ENCODE results near the gene ZNF77.
"Not testable (repeated sequence)": the region's sequence is repeated elsewhere in the genome, so short reads cannot be mapped to it uniquely, and the experiment has no call there.

ZNF77 gene

DNA sequence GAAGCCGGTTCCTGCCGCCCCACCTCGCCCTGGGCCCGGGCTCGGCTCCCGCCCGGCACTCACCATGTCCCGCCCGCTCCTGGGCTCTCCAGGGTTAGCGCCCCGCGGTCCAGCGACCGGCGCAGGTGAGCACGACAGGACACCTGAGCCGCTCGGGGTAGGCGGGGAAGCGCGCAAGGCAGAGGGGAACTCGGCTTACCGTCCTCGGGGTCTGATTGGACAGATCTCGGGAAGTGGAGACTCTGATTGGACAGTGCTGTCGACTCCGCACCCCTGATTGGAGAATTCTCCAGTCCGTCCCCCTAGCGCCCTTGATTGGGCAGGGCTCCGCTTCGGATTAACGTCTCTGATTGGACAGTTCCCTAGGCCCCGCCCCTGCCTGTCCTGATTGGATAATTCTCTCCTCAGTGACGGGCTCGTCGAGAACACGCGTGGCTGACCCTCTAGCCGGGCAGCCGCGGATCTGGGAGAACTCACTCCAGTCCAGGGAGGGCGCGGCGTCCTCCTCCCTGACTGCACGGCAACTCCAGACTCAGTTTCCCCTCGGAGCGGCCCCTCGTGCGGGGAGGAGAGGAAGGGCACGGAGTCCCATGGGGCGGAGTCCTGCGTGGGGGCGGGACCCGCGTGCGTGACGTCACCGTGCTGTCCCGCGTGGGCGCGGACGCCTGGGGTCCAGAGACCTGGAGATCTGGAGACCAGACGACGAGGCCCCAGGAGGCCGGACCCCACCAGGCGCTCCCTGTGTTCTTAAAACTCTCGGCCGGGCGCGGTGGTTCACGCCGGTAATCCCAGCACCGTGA is at the start of gene ZNF77:
Gene ZNF77, minus strand, starts transcription at position 197 of the 800 bp plus-strand sequence. Its CDS starts 131 bp downstream, at position 66.
- DNase-seq, result peak; percentile 99

DNA sequence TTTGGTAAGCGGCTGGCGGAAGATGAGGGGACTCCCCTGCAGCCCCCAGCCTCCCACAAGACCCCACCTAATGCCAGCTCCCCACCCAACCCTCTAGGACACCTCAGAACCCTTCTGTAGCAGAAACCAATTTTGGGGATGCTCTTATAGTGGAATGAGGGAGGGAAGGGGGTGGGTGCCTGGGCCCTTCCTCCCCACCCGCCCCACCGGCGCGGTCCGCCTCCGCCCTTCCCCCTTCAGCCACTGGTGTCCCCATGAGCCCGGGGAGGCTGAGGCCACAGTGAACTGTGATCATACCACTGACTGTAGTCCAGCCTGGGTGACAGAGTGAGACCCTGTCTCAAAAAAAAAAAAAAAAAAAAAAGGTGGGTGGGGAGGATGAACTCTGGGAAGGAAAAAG is 48.8 kb upstream of the ZNF77 start:
- no peak for DNase-seq

GRCh38 chr19:2992958-2993357 is 48.2 kb upstream of the ZNF77 start:
- DNase-seq, result no peak

- not testable (repeated sequence) for DNase-seq
Measured at GRCh38 chr19:2992333-2992732, 47.6 kb upstream of the ZNF77 start.

DNA sequence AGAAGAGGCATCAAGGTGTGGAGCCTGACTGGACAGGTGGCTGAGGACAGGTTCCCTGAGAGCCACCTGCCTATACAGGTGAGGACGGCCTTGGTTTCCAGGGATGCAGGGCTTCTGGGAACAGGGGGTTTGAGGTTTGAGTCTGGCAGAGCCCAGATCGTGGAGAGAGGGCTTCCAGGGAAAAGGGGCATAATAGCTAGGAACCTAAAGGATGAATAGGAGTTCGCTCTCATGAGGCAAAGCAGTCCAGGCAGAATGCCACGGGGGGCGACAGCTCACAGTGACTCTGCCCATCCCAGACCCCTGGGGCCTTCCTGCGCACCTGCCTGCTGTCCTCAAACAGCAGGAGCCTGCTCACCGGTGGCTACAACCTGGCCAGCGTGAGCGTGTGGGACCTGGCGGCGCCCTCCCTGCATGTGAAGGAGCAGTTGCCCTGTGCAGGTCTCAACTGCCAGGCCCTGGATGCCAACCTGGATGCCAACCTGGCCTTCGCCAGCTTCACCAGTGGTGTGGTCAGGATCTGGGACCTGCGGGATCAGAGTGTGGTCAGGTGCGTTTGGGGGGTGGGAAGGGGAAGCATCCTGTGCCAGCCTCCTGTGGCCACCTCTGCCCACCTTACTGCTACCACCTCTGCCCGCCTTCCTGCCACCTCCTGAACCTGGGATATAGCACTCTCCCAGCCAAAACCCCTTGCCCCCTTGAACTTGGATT is 44.6 kb upstream of the ZNF77 start:
- no peak for DNase-seq

GRCh38 chr19:2988568-2988967 is 43.8 kb upstream of the ZNF77 start:
- DNase-seq, result no peak

- no peak for DNase-seq
Measured at GRCh38 chr19:2987797-2988196, 43.0 kb upstream of the ZNF77 start.

- DNase-seq, result no peak
Measured at GRCh38 chr19:2986951-2987524, 42.3 kb upstream of the ZNF77 start.

GRCh38 chr19:2984215-2984528 is 39.4 kb upstream of the ZNF77 start:
- no peak for DNase-seq

- DNase-seq, result no peak
Measured at GRCh38 chr19:2983351-2984214, 38.8 kb upstream of the ZNF77 start.

GRCh38 chr19:2982983-2983350 is 38.2 kb upstream of the ZNF77 start:
- no peak for DNase-seq

DNA sequence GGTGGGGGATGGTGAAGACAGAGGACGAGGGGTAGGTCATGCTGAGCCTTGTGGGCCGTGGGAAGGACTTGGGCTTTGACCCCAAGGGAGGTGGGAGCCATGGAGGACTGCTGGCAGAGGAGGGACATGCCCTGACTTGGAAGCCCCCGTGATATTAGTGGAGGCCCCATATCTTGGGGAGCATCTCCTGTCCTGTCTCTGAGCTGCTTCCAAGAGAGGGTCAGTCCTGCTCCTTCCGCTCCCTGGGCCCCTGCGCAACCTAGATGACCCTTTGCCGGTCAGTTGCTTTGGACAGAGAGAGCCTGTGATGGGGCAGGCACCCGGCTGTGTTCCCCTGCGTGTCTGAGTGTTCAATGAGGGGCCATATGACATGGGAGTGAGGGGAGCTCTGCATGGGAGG is 37.8 kb upstream of the ZNF77 start:
- no peak for DNase-seq

GRCh38 chr19:2981898-2982297 is 37.1 kb upstream of the ZNF77 start:
- no peak for DNase-seq

- no peak for DNase-seq
Measured at GRCh38 chr19:2978772-2979171, 34.0 kb upstream of the ZNF77 start.

- no peak for DNase-seq
Measured at GRCh38 chr19:2978166-2978767, 33.5 kb upstream of the ZNF77 start.

- DNase-seq, result no peak
Measured at GRCh38 chr19:2977746-2978138, 33.0 kb upstream of the ZNF77 start.

- DNase-seq, result peak; percentile 92
Measured at GRCh38 chr19:2977001-2977745, 32.4 kb upstream of the ZNF77 start, which contains the start of gene TLE6. Gene TLE6, plus strand, starts transcription at chr19:2977564. Its CDS starts 670 bp downstream, at chr19:2978234.

DNA sequence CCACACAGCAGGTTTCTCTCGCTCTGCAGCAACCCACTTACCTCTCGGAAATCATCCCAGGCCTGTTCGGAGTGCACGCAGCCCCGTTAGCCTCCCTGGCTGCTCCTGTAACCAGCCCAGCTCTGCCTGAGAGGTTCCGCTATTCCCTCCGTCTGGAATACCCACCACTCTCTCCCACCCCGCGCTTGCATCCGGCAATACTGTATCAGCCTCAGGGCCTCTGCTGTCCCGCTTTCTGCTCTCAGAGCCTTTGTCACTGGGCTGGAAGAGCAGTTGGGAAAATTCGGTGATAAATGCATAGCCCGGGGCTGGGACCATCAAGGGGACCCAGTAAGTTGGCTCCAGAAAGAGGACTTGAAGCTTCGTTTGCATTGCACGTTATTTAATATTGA is 31.8 kb upstream of the ZNF77 start:
- DNase-seq, result no peak

- DNase-seq, result no peak
Measured at GRCh38 chr19:2974342-2975041, 29.7 kb upstream of the ZNF77 start.

GRCh38 chr19:2973229-2973628 is 28.5 kb upstream of the ZNF77 start:
- DNase-seq, result no peak

- DNase-seq, result no peak
Measured at GRCh38 chr19:2970201-2970835, 25.5 kb upstream of the ZNF77 start.

Measured in activated CD8-positive, alpha-beta memory T cell treated with anti-CD3 and anti-CD28 coated beads, Interleukin-2, amount 50 U/mL, for 4 hours (primary cell).